ENCODE measurements around the gene GRAP.

The GRAP gene

DNA sequence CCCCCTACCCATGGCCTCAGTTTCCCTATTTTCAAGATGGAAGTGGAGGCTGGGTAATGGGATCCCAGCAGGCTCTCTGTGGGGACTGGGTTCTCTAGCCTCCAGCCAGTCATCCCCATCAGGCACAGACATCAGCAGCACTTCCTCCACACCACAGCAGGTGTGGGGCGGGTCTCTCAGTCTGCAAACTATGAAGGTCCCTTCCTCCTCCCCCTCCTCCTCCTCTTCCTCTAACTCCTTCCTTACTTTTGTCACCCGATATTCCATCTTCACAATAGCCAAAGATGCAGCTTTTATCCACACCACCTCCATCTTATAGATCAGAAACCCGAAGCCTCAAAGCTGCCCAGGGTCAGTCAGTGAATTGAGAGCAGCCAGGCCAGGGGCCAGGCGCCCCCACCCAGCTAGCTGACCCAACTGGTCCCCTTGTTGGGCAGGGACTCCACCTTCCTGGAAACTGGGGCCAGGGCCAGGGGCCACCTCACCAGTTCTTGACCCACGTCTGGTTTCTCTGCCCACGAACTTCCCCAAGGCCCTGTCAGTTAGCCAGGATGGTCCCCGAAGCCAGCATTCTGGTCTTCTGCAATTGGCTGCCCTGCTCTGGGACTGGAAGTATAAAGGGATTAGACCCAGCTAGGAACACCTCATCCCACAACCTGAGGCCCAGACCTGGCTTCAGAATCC, 44.7 kb downstream of the GRAP start:
- no peak for DNase-seq

DNA sequence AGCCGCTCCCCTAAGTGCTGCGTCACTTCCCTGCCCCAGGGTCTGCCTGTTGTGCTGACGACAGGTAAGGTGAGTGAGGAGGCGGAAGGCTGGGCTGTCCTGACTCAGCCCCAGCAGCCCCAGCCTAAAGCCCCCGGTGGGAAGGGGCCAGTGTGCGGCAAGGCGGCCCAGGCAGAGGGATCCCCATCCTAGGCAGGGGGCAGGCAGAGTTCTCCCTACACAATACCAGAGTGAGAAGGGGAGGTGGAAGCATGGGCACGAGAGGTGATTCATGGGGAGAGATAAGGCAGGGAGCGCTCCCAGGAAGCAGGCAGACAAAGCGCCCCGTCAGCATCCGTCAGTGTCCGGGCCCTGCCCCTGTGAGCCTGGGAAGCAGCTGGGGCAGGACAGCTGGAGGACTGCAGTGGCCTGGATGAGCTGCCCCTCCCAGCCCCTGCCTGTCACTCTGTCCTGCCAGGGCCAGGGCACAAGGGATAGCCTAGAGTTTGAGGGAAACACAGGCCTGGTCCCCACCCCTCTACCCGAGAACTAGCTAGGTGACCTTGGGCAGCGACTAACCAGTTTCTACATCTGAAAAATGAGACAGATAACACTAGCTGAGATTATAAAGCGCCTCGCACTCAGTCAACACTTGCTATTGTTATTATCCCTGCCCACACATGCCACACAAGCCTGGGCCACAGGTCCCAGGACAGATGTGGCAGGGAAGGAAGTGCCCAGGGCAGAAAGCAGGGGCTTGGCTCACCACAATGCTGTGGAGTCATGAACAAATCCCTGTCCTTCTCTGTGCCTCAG, 46.0 kb downstream of the GRAP start:
- DNase-seq, result no peak

DNA sequence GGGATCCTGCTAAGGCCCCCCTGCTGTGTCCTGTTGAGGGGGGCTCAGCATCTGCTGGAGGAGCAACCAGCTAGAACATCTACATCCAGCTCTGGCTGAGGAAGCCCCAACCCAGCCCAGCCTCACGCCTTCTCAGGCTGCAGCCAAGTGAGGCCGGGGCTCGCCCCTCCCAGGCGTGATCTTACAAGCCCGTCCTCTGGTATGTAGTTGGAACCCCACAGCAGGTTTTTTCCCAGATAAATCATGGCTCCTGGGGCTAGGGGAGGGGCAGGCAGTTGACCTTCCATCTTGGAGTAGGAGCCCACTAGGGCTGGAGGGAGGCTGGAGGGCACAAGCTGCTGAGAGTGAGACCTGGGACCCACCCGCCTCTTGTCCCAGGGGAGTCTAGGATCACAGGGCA, 46.8 kb downstream of the GRAP start:
- DNase-seq, result no peak

DNA sequence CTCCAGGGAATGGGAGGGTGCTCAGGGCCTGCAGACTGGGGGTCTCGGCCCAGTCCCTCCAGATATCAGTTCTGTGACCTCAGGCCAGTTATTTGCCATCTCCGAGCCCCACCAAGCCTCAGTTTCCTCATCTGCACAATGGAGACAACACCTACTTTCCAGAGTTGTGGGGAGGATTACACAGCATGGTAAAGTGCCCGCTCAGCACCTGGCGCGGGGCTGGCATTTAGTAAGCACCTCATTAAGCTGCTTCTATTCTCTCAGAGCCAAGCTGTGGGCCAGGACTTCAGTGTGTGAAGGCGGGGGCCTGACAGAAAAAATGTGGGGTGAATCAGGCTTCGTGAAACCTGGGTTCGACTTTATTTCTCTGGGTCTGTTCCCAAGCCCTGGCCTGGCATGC, 47.4 kb downstream of the GRAP start:
- DNase-seq, result no peak

DNA sequence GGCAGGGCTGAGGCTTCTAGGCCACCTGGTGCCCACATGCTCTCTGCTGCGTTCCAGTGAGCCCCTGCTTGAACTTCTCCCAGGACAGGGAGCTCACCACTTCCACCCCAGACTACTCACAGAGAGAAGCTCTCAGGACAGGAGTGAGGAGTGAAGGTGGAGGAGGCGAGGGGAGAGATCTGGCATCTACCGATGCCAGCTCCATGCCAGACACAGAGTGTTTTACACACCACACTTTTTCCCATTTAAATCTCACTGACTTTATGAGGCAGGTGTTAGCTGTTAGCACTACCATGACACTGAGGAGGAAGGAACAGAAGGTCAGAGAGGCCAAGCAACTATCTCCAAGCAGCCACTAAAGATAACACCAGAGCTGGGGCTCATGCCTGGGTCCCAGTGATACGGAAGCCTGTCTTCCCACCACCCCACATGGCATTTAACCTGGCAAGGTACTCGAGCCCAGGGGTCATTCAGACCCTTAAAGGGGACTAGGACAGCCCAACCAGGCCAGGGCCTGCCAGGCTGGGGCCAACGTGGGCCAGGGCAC, 49.0 kb downstream of the GRAP start:
- no peak for DNase-seq

DNA sequence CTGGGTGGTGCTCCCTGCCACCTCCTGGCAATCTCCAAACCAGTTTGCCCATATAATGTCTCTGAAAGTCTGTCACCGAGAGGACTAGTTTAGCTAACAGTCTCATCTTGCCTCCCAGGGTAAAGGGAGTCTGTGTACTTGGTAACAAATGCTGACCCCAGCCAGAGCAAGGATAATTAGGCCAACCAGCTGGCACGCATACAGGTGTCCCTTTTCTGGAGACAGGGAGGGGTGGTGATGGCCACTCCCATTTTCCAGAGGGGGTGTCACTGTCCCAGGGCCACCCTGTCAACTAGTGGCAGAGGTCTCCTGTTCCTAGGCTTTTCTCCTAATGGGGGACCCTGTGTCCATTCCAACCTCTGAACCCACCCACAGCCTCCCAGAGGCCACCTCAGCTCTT, 50.3 kb downstream of the GRAP start:
- no peak for DNase-seq

DNA sequence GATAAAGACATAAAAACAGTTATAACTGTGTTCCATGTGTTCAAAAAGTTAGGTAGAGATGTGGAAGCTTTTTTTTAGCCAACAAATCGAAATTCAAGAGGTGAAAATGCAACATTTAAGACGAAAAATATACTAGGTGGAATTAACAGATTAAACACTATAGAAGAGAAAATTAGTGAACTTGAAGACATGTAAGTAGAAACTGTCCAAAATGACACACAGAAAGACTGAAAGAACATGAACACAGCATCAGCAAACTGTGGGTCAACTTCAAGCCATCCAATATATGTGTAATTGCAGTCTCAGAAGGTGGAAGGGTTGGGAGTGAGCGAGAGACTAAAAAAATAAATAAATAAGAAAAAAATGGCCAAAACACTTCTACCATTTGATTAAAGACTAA, 51.5 kb downstream of the GRAP start:
- DNase-seq, result no peak

DNA sequence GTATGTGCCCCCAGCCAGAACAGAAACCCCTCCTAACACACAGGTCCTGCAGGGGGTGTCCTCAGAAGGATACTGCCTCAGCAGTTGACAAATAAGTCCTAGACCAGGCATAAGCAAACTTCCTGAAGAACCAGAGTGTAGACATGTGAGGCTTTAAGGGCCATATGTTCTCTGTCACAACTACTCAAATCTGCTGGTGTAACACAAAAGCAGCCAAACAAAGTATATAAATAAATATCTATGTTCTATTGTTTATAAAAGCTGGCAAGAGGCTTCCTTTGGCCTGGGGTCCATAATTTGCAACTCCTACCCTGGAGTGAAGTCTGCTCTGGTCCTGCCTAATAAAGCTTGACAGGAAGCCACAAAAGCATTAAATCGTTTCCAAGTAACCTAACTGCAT, 52.1 kb downstream of the GRAP start:
- DNase-seq, result no peak

DNA sequence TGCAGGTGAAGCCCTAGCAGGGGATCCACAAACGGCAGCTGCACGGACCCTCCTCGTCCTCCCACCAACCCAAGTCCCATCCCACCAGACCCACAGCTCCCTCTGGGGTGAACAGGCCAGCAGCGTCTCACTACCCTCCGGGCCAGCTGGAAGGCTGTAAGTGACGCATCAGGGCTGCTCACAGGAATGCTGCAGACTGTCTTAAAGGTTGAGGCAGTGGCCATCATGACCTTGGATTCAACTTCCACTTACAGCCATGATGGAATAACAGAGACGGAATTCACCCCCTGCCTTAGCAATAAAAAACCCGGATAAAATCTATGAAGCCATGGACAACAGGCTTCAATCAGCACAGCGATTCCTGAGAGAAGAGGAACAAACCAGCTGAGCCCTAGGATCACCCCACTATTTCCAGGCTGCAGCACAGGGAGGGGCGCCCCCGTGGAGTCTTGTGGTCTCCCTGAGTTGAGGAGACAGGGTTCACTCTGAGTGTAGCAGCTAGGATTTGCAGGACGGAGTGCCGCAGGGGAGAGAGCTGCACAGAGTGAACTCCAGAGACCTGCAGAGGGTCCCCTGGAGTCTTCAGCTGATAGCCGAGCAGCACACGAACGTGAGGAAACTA, 52.7 kb downstream of the GRAP start:
- no peak for DNase-seq

DNA sequence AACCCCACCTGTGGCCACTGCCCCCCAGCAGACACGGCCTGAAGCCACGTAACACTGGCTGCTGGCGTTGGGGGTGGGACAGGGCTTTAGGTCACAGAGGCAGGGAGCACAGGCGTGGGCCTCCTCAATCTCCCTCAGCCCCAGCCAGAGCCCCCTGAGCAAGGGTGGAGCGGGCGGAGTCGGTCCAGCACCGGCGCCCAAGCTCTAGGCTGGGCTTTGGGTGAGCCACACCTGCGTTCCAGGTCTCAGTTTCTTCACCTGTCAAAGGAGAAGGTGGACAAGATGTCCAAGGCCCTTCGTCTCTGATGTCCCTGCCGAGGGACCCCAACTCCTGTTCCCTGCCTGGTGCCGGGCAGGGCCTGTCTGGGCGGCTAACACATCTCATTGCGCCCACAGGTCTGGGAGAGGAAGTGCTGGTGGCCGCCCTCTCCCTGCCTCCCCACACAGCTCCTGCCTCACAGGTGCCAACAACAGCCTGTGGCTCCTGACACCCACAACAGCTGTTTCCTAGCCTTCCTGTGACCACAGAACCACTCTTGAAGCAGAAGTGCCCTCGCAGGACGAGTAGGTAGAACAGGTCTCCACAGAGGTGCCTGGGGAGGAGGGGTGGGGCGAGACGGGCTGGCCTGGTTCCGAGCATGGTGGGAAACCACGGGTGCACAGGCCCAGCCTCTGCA, 54.2 kb downstream of the GRAP start:
- DNase-seq, result no peak

DNA sequence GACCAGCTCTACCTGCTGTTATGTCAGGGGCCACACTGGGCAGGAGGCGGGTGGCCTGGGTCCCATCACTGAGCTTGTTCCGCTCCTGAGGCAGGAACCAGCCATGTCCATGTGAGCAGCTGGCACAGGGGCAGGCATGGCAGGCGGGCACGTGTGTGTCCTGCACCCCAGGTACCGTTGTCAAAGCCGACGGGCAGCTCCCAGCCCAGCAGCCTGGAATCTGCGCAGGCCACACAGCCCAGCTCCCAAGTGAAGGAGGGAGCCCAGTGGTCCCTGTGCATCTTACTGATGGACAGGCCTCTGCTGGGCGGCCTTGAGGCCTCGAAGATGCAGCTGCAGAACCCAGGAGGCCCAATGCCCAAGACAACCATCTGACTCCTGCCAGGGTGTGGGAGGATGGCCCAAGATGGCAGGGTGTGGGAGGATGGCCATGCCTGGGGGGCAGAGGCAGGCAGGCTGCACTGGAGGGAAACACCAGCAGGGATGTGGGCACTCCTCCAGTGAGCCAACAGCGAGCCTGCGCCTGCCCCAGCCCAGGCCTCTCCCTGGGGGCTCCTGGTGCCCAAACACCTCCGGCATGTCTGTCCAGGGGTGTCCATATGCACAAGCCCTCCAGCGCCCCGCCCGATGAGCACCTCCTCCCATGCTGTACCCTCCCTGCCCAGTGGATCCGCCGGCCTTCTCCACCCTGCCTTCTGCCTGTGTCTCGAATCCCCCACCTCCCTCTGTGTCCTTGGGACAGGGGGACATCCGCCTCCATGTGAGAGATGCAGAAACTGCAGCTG, 55.0 kb downstream of the GRAP start:
- DNase-seq, result no peak

DNA sequence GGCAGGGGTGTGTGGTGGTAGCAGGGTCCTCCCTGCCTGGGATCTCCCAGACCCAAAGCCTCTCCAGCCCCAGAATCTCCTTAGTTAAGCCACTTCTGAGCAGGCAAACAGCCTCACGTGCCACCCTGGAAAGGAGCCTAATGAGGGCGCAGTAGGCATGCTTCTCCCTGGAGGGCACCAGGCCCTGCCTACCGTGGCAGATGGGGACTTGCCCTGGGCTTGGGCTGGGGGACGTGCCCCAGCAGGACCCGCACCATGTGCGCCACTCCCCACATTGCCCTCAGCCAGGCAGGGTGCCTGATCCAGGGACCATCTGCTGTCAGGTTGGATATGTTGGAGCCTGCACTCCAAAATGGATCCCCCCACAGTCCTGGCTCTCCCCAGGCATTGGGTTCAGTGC, 56.4 kb downstream of the GRAP start:
- peak; percentile 58 for DNase-seq

DNA sequence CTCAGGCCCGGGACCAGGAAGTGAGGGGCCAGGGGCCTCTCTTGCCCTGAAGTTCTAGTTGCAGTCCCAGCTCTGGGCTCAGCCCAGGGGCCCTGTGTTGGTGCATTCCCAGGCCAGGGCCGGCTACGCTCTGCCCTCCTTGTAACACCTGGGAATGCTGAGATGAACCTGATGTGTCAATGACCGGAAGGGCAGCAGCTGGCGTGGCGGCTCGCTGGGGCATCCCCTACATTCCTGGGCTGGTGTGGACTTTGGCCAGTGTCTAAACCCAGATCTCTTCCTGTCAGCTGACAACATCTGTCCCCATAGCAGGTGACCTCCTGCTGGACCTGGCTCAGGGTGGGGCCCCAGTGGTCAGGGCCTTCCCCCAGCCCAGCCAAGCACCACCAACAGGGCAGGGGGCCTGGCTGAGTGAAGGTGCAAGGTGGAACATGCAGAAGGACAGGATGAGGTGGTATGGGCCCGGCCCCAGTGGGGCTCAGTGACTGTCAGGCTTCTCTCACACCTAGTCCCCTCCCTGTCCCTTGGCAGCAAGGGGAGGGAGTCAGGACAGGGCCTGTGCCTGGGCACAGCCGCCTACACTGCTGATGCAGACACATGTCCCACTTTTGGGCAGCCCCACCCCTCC, 58.1 kb downstream of the GRAP start:
- DNase-seq, result no peak

DNA sequence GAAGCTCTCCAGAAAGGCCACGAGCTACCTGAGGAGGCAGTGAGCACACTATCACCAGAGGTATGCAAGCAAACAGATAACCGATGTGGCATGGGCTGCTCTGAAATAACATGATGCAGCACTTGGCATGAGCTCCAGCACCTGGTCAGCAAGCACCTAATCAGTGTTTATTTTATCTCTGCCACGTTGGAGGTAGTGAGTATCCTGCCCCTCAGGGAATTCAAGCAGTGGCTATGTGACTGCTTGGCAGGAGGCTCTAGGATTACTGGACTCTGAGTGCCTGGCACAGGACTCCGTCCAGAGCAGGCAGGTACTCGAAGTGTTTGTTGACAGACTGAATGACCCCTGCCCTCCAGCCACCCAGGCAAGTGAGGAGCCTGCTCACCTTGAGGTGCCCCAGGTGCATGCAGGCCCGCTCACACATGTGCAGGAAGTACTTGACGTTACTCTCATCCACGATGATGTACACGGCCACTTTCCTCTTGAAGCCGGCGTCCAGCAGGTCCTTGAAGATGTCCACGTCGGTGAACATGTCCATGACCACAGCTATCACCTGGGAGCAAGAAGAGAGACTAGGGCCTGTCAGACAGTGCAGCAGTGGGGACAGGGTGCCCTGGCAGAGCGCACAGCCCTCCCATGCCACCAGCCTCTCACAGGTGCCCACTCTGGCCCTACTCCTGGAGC, 58.8 kb downstream of the GRAP start:
- DNase-seq, result no peak

DNA sequence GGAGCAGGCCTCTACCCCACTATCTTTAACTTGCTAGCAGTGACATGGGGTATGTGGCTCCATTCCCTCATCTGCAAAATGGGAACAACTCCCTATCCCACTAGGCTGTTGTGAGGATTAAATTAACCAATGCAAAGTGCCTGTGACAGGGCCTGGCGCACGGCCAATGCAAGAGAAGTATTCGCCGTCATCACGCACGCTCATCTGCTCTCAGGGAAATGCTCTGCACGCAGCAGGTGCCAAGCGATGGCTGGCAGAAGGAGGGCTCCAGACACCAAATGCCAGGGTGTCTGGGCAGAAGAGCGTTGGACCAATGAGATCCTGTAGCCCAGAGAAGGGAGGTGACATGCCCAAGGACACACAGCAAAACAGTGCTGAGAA, 59.5 kb downstream of the GRAP start:
- DNase-seq, result no peak

DNA sequence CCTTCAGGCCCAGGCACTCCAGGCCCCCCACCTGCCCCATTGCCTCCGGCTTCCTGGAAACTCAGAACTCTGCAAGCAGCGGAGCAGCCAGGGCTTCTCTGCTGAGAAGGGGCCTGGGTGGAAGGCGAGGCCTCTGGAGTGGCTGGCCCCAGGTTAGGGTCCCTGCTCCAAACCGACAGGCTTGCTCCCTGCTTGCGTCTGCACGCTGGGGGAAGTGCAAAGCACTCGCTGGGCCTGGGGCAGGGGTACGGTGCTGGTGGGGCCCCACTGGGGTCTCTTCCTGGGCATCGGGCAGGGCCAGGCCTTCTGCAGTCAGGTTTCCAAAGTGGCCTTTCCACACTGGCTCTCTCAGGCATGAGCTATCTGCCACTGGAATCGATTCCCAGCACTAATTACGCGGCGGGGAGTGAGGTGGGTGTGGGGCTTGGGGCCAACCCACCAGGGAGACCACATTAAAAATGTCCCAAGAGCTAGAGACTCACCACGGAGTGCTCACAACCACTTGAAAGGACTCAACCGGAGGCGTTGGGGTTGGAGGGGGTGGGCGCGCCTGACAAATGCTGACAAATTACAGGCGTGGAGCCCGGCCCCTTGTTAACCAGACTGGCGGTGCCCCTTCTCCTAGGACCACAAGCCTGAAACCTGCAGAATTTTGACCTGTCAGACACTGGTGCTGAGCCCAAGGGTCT, 60.1 kb downstream of the GRAP start:
- DNase-seq, result no peak

DNA sequence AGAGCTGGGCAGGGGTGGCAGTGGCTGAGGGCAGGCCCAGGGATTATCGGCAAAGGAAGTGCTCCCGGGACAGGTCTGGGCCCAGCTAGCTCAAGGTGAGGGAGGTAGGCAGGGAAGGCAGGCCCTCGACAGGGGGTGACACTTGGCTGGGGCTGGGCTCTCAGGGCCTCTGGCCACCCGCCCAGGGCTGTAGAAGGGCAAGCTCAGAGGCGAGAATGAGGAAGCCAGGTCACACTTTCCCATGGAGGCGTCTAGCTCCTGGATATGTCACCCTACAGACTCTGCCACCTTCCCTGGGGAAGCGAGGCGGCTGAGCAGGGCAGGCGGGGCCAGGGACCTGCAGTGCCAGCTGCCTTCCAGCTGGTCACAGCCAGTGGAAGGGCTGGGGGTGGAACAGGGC, 61.3 kb downstream of the GRAP start:
- DNase-seq, result no peak

DNA sequence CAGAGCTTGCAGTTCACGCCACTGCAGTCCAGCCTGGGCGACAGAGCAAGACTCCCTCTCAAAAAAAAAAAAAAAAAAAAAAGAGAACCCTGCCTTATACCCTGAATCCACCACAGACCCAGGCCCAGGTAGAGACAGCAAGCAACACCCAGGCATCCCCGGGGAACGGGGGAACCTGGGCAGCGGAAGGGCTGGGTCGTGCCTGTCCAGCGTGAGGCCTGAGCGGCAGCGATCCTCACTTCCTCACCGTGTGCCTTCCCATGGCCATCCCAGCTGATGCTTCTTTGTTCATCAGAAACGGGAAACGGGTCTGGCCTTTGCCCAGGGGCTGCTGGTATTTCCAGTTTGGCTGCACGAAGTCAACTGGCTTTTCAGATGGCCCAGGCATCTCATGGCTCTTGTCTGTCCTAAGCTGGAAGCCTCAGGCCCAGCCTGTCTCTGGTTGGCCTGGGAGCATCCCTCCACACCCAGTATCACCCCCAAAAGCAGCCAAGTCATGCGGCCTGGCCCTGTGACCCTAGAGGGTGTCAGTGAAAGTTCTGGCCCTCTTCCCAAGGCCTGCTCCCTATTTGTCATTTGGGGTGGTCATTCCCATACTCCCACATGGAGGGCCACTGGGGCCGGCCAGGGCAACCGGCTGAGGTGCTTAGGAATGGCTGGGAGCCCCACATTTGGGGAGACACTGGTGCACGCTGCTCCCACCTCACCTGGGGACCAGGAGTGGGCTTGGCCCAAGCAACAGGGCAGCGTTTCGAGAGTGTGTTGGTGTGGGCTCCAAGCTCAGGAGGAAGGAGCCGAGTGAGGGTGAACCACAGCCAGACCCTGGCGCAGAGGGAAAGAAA, 62.3 kb downstream of the GRAP start:
- no peak for DNase-seq

DNA sequence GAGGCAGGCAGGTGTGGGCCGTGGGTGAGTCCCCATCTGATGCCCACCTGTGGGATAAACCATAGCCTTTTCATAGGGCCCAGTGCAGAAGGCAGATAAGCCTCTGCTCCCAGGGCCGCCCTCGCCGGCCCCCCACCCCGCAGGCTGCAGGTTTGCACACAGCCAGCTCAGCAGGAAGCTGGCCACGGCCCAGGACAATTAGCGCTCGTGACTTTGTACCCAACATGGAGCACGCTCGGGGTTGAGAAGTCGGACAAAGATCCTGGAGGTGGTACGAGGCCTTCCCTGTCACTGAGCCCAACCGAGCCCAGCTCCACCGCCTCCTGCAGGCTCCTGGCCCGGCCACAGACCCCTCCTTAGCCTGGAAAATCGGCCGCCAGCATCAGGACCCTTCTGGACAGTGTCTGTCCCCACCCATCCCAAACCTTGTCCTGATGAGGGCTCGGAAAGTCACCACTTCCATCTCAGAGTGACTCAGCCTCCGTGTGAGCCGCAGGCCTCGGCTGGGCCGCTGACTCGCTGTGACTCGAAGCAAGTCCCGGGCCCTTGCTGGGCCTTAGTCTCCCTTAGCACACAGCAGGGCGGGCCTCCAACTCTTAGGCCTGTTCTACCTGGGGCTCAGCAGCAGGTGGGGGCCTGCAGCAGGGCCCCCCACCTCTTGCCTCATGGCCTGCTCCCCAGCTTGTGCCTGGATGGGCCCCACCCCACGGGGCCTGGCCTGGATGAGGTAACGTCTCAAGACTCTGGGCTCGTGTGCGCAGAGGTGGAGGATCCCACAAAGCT, 64.9 kb downstream of the GRAP start:
- no peak for DNase-seq
